Right lobe of liver (tissue), 6 donors: ENCODE data around the gene TCAP. TPM values are rescaled to one million over a fixed set of nuclear protein-coding genes. Genes with fewer than 3 reads are reported as not detected.
A peak's percentile ranks its signal among the peaks of the same experiment; 100 is the strongest.

ENCODE experiments used
- ATAC-seq, 4 donors: fragments of 200-7000 bp; cut with Tn5 transposase; one replicate each; pipeline ENCODE4 v1.9.1; 2020; ENCODE audit warnings: mild to moderate bottlenecking in 4 of 4, moderate library complexity in 4 of 4
- DNase-seq, 3 donors: peaks; one replicate each; pipeline ENCODE4 v3.0.0-alpha.2; 2020
- H3K27ac ChIP-seq, 3 donors: fragments of 200-600 bp; one replicate each; pipeline ENCODE4 v1.8.0; 2022
- H3K27me3 ChIP-seq, 2 donors: fragments of 200-600 bp; one replicate each; pipeline ENCODE4 v1.8.0; 2022
- H3K36me3 ChIP-seq, 4 donors: fragments of 200-600 bp; sonication (generic) in 1 of 4; one replicate each; pipeline versions ENCODE4 v1.5.1 to v1.8.0; 2017 to 2022; ENCODE audit warnings: control low read depth in 1 of 4
- H3K4me1 ChIP-seq, 4 donors: fragments of 200-600 bp; sonication (generic) in 1 of 4; one replicate each; pipeline versions ENCODE4 v1.5.1 to v1.8.0; 2017 to 2022; ENCODE audit warnings: control low read depth in 1 of 4
- H3K4me3 ChIP-seq, 3 donors: fragments of 200-600 bp; one replicate each; pipeline ENCODE4 v1.8.0; 2022
- H3K9me3 ChIP-seq, 4 donors: fragments of 200-600 bp; sonication (generic) in 1 of 4; one replicate each; pipeline versions ENCODE4 v1.5.1 to v1.8.0; 2017 to 2022; ENCODE audit warnings: control low read depth in 1 of 4
- CTCF ChIP-seq, 4 donors: fragments of 200-600 bp in 3 of 4; fragments of 450-650 bp in 1 of 4; IDR thresholded peaks; one replicate each; pipeline versions ENCODE4 v1.5.1 to v1.8.0; 2016 to 2022; ENCODE audit warnings: antibody characterized with exemption in 4 of 4, mild to moderate bottlenecking in 2 of 4
- POLR2A ChIP-seq: fragments of 450-650 bp; IDR thresholded peaks from one replicate; pipeline ENCODE4 v1.6.1; 2017; ENCODE audit warnings: antibody characterized with exemption, mild to moderate bottlenecking
- WGBS: methylation state at CpG from one replicate; pipeline ENCODE4 v1.1.6; 2018; ENCODE audit warnings: low coverage, low lambda C conversion rate; ENCODE audit not compliant: insufficient coverage; ENCODE audit errors: missing lambda C conversion rate; 5-methylcytosine and 5-hydroxymethylcytosine counted together
- intact Hi-C, 2 donors: fragments of 100-400 bp; cut with DNase I; formaldehyde crosslinking; loops; one replicate each; pipeline versions ENCODE4 v1.11.2 to v1.14.1; 2022
- total RNA-seq, 6 experiments: library from RNA; depleted of rRNA in 2 of 6; stranded (reverse); fragments of >200 nt in 2 of 6; fragmentation: NEBNext Ultra II Directional in 3 of 6; extraction: Animal tissue kit (Norgen Biotek cat#: 25700) in 3 of 6; gene quantifications; one replicate each; pipeline versions ENCODE4 v1.1.0 to v1.2.4, GENCODE V29; 2016 to 2023
- donor health status: DM: no; HTN: yes; CAD: no.
- donor health status: DM: no; HTN: no; CAD: no.
- donor health status: DM: no; HTN: no; CAD: no.
- donor health status: DM: no; HTN: yes; CAD: no.
- donor health status: DM: no; HTN: yes; CAD: no.

Gene TCAP
- total RNA-seq, 6 experiments from 2014 or later: 0.49 to 4.3 (median 1.1) TPM

- TF ChIP-seq POLR2A (no peak), CTCF (IDR thresholded peaks at IDR 0.05) (no peak)
- intact Hi-C loops: no loop called here
- H3K4me1 ChIP-seq: peaks cover 0 to 57% (median 26%) of the 10 kb centered on the region in 4 donors
- DNase-seq (no peak), ATAC-seq (no peak)
- no peaks in the 10 kb centered on the region for H3K9me3 ChIP-seq
- WGBS: no CpG with 5 or more reads among the region's 8 CpGs
- no peaks in the 10 kb centered on the region for H3K27me3 ChIP-seq
- H3K4me3 ChIP-seq: no peak overlapping the region
- H3K36me3 ChIP-seq: peaks cover 0 to 6% (median 0%) of the 10 kb centered on the region in 4 donors
- peak overlapping the region; percentile 74 to 95 (median 88) for H3K27ac ChIP-seq
Observed at GRCh38 chr17:39706383-39706782, 41.2 kb downstream of the TCAP start.

GRCh38 chr17:39706921-39707337 lies 41.8 kb downstream of the TCAP start:
- intact Hi-C loops: no loop called here
- peak overlapping the region in 1 of 3 donors; percentile 95 for H3K27ac ChIP-seq
- no peak for TF ChIP-seq CTCF (IDR thresholded peaks at IDR 0.05)
- TF ChIP-seq POLR2A: no peak
- 45% methylated on average over 2 of the region's 7 CpGs for WGBS
- DNase-seq (no peak), ATAC-seq (no peak)
- H3K4me1 ChIP-seq: peaks cover 0 to 51% (median 23%) of the 10 kb centered on the region in 4 donors
- peaks cover 0 to 6% (median 0%) of the 10 kb centered on the region in 4 donors for H3K36me3 ChIP-seq
- no peak overlapping the region for H3K4me3 ChIP-seq
- H3K9me3 ChIP-seq: no peaks in the 10 kb centered on the region
- no peaks in the 10 kb centered on the region for H3K27me3 ChIP-seq

- 94% methylated on average over 7 of the region's 14 CpGs for WGBS
- H3K4me1 ChIP-seq: peaks cover 0 to 28% (median 10%) of the 10 kb centered on the region in 4 donors
- no peak for ATAC-seq
Observed at GRCh38 chr17:39709319-39709997, 44.3 kb downstream of the TCAP start.

More at GRCh38 chr17:39709319-39709997, 44.3 kb downstream of the TCAP start:
- intact Hi-C loops: no loop called here
- Histone ChIP-seq H3K27me3 (no peaks in the 10 kb centered on the region), H3K36me3 (peaks cover 0 to 6% (median 0%) of the 10 kb centered on the region in 4 donors), H3K9me3 (no peaks in the 10 kb centered on the region), H3K27ac (no peak overlapping the region), H3K4me3 (no peak overlapping the region)
- TF ChIP-seq POLR2A (no peak), CTCF (IDR thresholded peaks at IDR 0.05) (no peak)
- peak in 1 of 3 donors; percentile 6 for DNase-seq
